Neural cell (in vitro differentiated cells): Measurements from ENCODE around the gene SLC6A8.
"Not testable (repeated sequence)": the region's sequence is repeated elsewhere in the genome, so short reads cannot be mapped to it uniquely, and the experiment has no call there.

Experiments
- CTCF ChIP-seq: fragments of 450-650 bp; IDR thresholded peaks from 2 replicates; pipeline ENCODE4 v1.5.1; 2014; ENCODE audit warnings: antibody characterized with exemption, mild to moderate bottlenecking, moderate library complexity; ENCODE audit not compliant: poor library complexity, severe bottlenecking
- EP300 ChIP-seq: fragments of 450-650 bp; conservative IDR thresholded peaks from 2 replicates; pipeline ENCODE4 v1.6.1; 2014; ENCODE audit warnings: antibody characterized with exemption, mild to moderate bottlenecking, moderate library complexity; ENCODE audit not compliant: poor library complexity, severe bottlenecking
- EZH2 ChIP-seq: fragments of 200-600, 300-800 bp; shearing (Covaris generic), sonication (generic); IDR thresholded peaks from 2 replicates; pipeline ENCODE4 v1.6.1; 2014; ENCODE audit warnings: antibody characterized with exemption, low read length, borderline replicate concordance, mild to moderate bottlenecking; ENCODE audit not compliant: insufficient read depth, poor library complexity, severe bottlenecking
- POLR2AphosphoS5 ChIP-seq: IDR thresholded peaks from 2 replicates; pipeline ENCODE4 v1.6.1; 2012
- RAD21 ChIP-seq: fragments of 450-650 bp; conservative IDR thresholded peaks from 2 replicates; pipeline ENCODE4 v1.6.1; 2014; ENCODE audit warnings: antibody characterized with exemption, mild to moderate bottlenecking, moderate library complexity
- SMC3 ChIP-seq: fragments of 450-650 bp; conservative IDR thresholded peaks from 2 replicates; pipeline ENCODE4 v1.6.1; 2014; ENCODE audit warnings: antibody characterized with exemption, mild to moderate bottlenecking, moderate library complexity; ENCODE audit not compliant: poor library complexity
- TAF1 ChIP-seq: IDR thresholded peaks from 2 replicates; pipeline ENCODE4 v1.6.1; 2012; ENCODE audit warnings: low read depth

GRCh38 chrX:153699784-153700371 lies 12.2 kb downstream of the SLC6A8 start:
- not testable (repeated sequence) for TF ChIP-seq CTCF, SMC3, TAF1, EZH2, POLR2AphosphoS5, EP300, RAD21
